ENCODE results near the gene TEX14. TPM values are rescaled to one million over a fixed set of nuclear protein-coding genes. Genes with fewer than 3 reads are reported as not detected.

TEX14 gene
- total RNA-seq, 1 donor from 2014 or later, result 0.05 TPM

DNA sequence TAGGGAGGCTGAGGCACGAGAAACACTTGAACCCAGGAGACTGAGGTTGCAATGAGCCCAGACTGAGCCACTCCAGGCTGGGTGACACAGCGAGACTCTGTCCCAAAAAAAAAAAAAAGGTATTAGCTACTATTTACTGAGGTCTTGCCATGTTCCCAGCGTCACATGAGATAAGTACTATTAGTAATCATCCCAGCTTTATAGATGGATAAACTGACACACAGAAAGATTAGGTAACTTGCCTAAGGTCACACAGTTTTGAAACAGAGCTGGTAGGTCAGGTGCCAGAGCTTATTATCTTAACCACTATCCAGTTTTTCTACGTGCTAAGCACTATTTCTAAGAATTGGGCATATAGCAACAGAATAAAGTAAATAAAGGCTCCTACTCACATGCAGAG lies 51.6 kb downstream of the TEX14 start:
- Mint-ChIP-seq H3K27ac (ENCODE audit: unreplicated experiment) (no peak overlapping the region), H3K4me1 (ENCODE audit: low read depth) (peaks cover 7% of the 10 kb centered on the region), H3K4me3 (ENCODE audit: unreplicated experiment) (no peak overlapping the region), H3K27me3 (ENCODE audit: low read depth) (no peaks in the 10 kb centered on the region), H3K9me3 (ENCODE audit: low read depth) (no peaks in the 10 kb centered on the region), H3K36me3 (ENCODE audit: low read depth) (no peaks in the 10 kb centered on the region)
- no peak for DNase-seq (ENCODE audit: low spot score)
- TF ChIP-seq, protein P1, sequence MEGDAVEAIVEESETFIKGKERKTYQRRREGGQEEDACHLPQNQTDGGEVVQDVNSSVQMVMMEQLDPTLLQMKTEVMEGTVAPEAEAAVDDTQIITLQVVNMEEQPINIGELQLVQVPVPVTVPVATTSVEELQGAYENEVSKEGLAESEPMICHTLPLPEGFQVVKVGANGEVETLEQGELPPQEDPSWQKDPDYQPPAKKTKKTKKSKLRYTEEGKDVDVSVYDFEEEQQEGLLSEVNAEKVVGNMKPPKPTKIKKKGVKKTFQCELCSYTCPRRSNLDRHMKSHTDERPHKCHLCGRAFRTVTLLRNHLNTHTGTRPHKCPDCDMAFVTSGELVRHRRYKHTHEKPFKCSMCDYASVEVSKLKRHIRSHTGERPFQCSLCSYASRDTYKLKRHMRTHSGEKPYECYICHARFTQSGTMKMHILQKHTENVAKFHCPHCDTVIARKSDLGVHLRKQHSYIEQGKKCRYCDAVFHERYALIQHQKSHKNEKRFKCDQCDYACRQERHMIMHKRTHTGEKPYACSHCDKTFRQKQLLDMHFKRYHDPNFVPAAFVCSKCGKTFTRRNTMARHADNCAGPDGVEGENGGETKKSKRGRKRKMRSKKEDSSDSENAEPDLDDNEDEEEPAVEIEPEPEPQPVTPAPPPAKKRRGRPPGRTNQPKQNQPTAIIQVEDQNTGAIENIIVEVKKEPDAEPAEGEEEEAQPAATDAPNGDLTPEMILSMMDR (IDR thresholded peaks at IDR 0.05), result no peak

DNA sequence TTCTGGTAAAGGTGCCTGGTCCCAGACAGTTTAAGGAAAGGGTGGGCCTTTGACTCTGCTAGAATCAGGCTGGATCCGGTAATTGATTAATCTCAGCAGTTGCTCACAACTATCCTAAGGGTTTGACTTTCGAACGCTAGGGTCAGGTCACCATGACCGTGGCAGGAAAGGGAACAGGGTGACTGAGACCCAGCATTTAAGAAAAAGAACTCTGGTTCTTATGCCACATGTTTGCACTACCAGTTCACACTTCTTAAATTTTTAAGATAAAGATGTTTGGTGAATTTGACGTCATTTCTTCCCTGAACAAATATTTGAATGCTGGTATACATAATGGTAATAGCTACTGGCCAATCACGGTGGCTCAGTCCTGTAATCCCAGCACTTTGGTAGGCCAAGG lies 52.2 kb downstream of the TEX14 start:
- no peaks in the 10 kb centered on the region for H3K36me3 Mint-ChIP-seq (ENCODE audit: low read depth)
- no peak for DNase-seq (ENCODE audit: low spot score)
- H3K27ac Mint-ChIP-seq (ENCODE audit: unreplicated experiment), result no peak overlapping the region
- no peaks in the 10 kb centered on the region for H3K27me3 Mint-ChIP-seq (ENCODE audit: low read depth)
- TF ChIP-seq, protein P1 (IDR thresholded peaks at IDR 0.05), result no peak
- H3K9me3 Mint-ChIP-seq (ENCODE audit: low read depth), result no peaks in the 10 kb centered on the region
- H3K4me1 Mint-ChIP-seq (ENCODE audit: low read depth), result peaks cover 7% of the 10 kb centered on the region
- no peak overlapping the region for H3K4me3 Mint-ChIP-seq (ENCODE audit: unreplicated experiment)

DNA sequence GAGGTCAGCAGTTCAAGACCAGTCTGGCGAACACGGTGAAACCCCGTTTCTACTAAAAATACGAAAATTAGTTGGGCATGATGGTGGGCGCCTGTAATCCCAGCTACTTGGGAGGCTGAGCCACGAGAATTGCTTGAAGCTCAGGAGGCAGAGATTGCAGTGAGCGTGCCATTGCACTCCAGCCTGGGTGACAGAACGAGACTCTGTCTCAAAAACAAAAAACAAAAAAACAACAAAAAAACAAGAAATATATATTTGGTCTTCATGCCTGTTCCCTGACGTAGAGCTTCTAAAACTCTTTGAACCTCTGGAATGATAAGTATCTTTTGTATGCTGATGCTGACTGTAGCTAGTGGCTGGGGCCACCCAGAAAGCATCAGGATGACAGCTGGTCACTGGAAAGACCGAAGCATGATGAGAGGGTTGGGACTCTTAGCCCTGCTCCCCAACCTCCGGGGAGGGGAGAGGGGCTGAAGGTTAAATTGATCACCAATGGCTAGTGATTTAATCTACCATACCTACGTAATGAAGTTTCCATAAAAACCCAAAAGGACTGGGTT lies 54.8 kb downstream of the TEX14 start:
- Mint-ChIP-seq H3K9me3 (ENCODE audit: low read depth) (no peaks in the 10 kb centered on the region), H3K4me1 (ENCODE audit: low read depth) (peaks cover 2% of the 10 kb centered on the region), H3K36me3 (ENCODE audit: low read depth) (no peaks in the 10 kb centered on the region), H3K4me3 (ENCODE audit: unreplicated experiment) (no peak overlapping the region), H3K27ac (ENCODE audit: unreplicated experiment) (no peak overlapping the region), H3K27me3 (ENCODE audit: low read depth) (no peaks in the 10 kb centered on the region)
- no peak for DNase-seq (ENCODE audit: low spot score)
- TF ChIP-seq, protein P1 (IDR thresholded peaks at IDR 0.05), result no peak

DNA sequence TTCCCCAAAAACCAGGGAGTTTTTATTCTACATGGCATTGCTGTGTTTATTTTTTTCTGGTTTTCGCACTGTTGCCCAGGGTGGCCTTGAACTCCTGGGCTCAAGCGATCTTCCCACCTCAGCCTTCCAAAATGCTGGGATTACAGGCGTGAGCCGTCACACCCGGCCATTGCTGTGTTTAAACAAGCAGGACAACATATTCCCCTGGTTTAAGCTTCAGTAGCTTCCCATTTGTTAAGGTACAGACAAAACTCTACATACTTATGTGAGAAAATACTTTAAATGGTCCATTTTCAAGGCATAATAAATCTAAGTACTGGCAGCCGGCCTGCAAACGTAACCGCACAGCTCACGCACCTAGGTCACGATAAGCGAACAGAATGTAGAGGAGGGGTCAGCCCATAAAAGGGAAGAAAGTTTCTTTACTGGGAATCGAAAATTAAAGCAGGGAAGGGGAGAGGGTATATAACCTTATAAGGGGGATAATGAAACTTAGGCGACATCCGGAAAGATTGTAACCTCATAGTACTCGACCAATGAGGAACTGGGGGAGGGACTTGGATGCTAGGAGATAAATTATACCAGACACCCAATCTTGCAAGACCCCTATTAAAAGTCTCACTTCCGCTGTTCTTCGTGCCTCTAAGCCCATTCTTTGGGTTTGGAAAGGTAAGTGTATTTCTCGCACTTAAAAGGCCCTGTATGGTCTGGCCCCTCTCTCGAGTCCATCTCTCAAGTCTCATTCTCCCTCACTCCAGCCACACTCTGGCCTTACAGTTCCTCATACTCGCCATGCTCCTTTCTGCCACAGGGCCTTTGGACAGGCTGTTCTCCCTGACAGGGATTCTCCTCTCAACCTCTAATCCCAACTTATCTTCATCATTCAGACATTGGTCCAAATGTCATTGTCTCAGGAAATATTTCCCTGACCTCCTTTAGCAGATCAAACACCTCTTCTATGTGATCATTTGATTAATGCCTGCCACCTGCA lies 59.2 kb downstream of the TEX14 start:
- DNase-seq (ENCODE audit: low spot score), result no peak
- H3K4me3 Mint-ChIP-seq (ENCODE audit: unreplicated experiment), result peak overlapping the region; percentile 2
- no peaks in the 10 kb centered on the region for H3K27me3 Mint-ChIP-seq (ENCODE audit: low read depth)
- no peak overlapping the region for H3K27ac Mint-ChIP-seq (ENCODE audit: unreplicated experiment)
- no peaks in the 10 kb centered on the region for H3K36me3 Mint-ChIP-seq (ENCODE audit: low read depth)
- no peaks in the 10 kb centered on the region for H3K9me3 Mint-ChIP-seq (ENCODE audit: low read depth)
- peaks cover 2% of the 10 kb centered on the region for H3K4me1 Mint-ChIP-seq (ENCODE audit: low read depth)
- TF ChIP-seq, protein P1 (IDR thresholded peaks at IDR 0.05), result no peak

DNA sequence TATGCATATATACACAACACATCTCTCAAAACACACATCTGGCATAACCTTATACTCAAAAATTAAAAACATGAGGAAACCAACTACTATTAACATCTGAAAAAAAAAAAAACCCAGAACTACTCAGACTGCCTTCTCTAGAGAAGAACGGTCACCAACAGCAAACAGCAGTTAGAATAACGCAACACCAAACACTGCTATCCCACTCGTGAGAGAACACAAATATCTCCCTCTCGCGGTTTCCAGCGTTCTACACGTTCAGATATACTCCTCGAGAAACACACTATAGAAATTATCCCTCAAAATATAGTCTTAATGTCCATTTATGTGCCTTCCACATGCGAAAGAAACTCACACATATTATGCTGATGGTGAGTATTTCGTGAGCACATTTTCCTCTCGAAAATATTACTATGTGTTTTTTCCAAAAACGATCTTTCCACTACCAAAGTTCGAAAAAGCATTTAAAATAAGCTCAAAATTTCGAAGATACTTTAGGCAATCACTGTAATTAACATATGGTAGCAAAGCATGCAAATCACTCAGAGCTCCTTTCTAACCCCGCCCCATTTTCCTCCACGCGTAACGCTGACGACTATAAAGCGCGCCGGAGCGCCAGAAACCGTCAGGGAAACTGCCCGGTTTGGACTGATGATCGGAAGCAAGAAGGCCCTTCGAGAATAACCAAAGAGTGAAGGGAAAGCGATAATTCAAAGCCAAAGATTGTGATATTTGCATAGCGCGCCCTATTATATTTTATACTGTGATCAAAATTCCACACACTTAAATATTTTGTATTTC lies 60.1 kb downstream of the TEX14 start:
- TF ChIP-seq, protein P1 (IDR thresholded peaks at IDR 0.05), result peak; percentile 71
- DNase-seq (ENCODE audit: low spot score), result peak; percentile 96
- Mint-ChIP-seq H3K36me3 (ENCODE audit: low read depth) (no peaks in the 10 kb centered on the region), H3K4me1 (ENCODE audit: low read depth) (peaks cover 2% of the 10 kb centered on the region), H3K27me3 (ENCODE audit: low read depth) (no peaks in the 10 kb centered on the region), H3K9me3 (ENCODE audit: low read depth) (no peaks in the 10 kb centered on the region), H3K4me3 (ENCODE audit: unreplicated experiment) (no peak overlapping the region), H3K27ac (ENCODE audit: unreplicated experiment) (no peak overlapping the region)
